Endothelial cell of umbilical vein (primary cell): ENCODE data around the gene SRGAP3. TPM values are rescaled to one million over a fixed set of nuclear protein-coding genes. Genes with fewer than 3 reads are reported as not detected.

Source experiments
- BruUV-seq: library from RNA; stranded (reverse); fragments of 400-500 nt; replicated peaks from 2 replicates; lab custom pipeline; 2021; lab: Mats Ljungman, UMichigan
- CTCF ChIA-PET: fragments of 300-600, 350-600 bp; sonication (Branson Sonifier 250); formaldehyde crosslinking; loops from one replicate; lab custom pipeline; 2021; ENCODE audit warnings: antibody characterized with exemption, inconsistent platforms; lab: Charles Lee
- POLR2A ChIA-PET: fragments of 300-600, 350-600 bp; sonication (Branson Sonifier 250); formaldehyde crosslinking; loops from one replicate; lab custom pipeline; 2021; ENCODE audit warnings: antibody characterized with exemption, inconsistent platforms; lab: Charles Lee
- DNase-seq: peaks from one replicate; pipeline ENCODE4 v3.0.0-alpha.2; 2011; ENCODE audit warnings: low read depth, low spot score
- FAIRE-seq: peaks from 2 replicates; lab custom pipeline; 2011; peaks lifted over from hg19 to GRCh38; lab: Jason Lieb, UNC
- H2AFZ ChIP-seq: 2 replicates; pipeline ENCODE4 v1.6.0; 2012; ENCODE audit warnings: low read depth, low read length, control low read depth, inconsistent platforms
- H3K27ac ChIP-seq: 2 replicates; pipeline ENCODE4 v1.5.1; 2011; ENCODE audit warnings: low read depth, mild to moderate bottlenecking, control low read depth, low read length, moderate library complexity; ENCODE audit not compliant: insufficient read depth
- H3K27me3 ChIP-seq, 2 experiments: 2 replicates each; pipeline versions ENCODE4 v1.6.0 to v1.6.1; 2011; ENCODE audit warnings: low read length in 2 of 2, mixed read lengths in 1 of 2; ENCODE audit not compliant: control insufficient read depth in 2 of 2, insufficient read depth in 2 of 2
- H3K36me3 ChIP-seq, 2 experiments: 2 replicates in 1 of 2; 3 replicates in 1 of 2; pipeline ENCODE4 v1.5.1; 2011; ENCODE audit warnings: low read length in 2 of 2, mild to moderate bottlenecking in 1 of 2, moderate library complexity in 1 of 2; ENCODE audit not compliant: control insufficient read depth in 2 of 2, insufficient read depth in 2 of 2; ENCODE audit errors: extremely low read depth in 1 of 2
- H3K4me1 ChIP-seq: 3 replicates; pipeline ENCODE4 v1.5.1; 2011; ENCODE audit warnings: mild to moderate bottlenecking, low read length; ENCODE audit not compliant: control insufficient read depth, insufficient read depth; ENCODE audit errors: extremely low read depth
- H3K4me2 ChIP-seq: 2 replicates; pipeline ENCODE4 v1.6.1; 2011; ENCODE audit warnings: low read length, control low read depth, mixed read lengths; ENCODE audit not compliant: insufficient read depth
- H3K4me3 ChIP-seq, 3 experiments: fragments of 200-600 bp in 1 of 3; sonication (generic), shearing (Covaris generic) in 1 of 3; replicated peaks in 1 of 3; 2 replicates each; pipeline ENCODE4 v1.5.1; 2011 to 2016; ENCODE audit warnings: control low read depth in 3 of 3, low read length in 3 of 3, mild to moderate bottlenecking in 2 of 3, inconsistent platforms in 1 of 3, low read depth in 1 of 3, moderate library complexity in 1 of 3; ENCODE audit not compliant: insufficient read depth in 1 of 3
- H3K79me2 ChIP-seq: 2 replicates; pipeline ENCODE4 v1.6.0; 2012; ENCODE audit warnings: low read length, inconsistent platforms; ENCODE audit not compliant: control insufficient read depth, insufficient read depth
- H3K9ac ChIP-seq: replicated peaks from 2 replicates; pipeline ENCODE3; 2011; ENCODE audit warnings: low read length, control low read depth; ENCODE audit not compliant: insufficient read depth; ENCODE audit errors: extremely low read depth
- H3K9me1 ChIP-seq: replicated peaks from 3 replicates; pipeline ENCODE4 v1.6.0; 2011; ENCODE audit warnings: mild to moderate bottlenecking, low read length; ENCODE audit not compliant: control insufficient read depth, insufficient read depth; ENCODE audit errors: extremely low read depth
- H3K9me3 ChIP-seq: replicated peaks from 2 replicates; pipeline ENCODE4 v1.5.1; 2012; ENCODE audit warnings: low read length, inconsistent platforms; ENCODE audit not compliant: control insufficient read depth, insufficient read depth
- H4K20me1 ChIP-seq: replicated peaks from 2 replicates; pipeline ENCODE3; 2011; ENCODE audit warnings: mild to moderate bottlenecking, low read length; ENCODE audit not compliant: control insufficient read depth, insufficient read depth; ENCODE audit errors: extremely low read depth
- CTCF ChIP-seq, 2 donors: IDR thresholded peaks; 1 replicate in 1 of 2; 2 replicates in 1 of 2; pipeline ENCODE4 v1.5.1; 2011; ENCODE audit warnings: low read length in 2 of 2, mild to moderate bottlenecking in 2 of 2, moderate library complexity in 2 of 2, control low read depth in 1 of 2, inconsistent platforms in 1 of 2, low read depth in 1 of 2; ENCODE audit not compliant: insufficient read depth in 1 of 2; ENCODE audit errors: extremely low read depth in 1 of 2
- EZH2 ChIP-seq: IDR thresholded peaks from 2 replicates; pipeline ENCODE4 v1.6.1; 2012; ENCODE audit warnings: borderline replicate concordance, low read depth, mild to moderate bottlenecking, moderate library complexity, low read length, inconsistent platforms; ENCODE audit not compliant: severe bottlenecking
- FOS ChIP-seq: IDR thresholded peaks from 2 replicates; pipeline ENCODE4 v1.6.1; 2011; ENCODE audit warnings: mild to moderate bottlenecking, low read length, moderate library complexity, borderline replicate concordance; ENCODE audit not compliant: insufficient read depth
- GATA2 ChIP-seq: IDR thresholded peaks from 2 replicates; pipeline ENCODE4 v1.7.0; 2011; ENCODE audit warnings: low read depth, mild to moderate bottlenecking, moderate library complexity, mixed read lengths, low read length; ENCODE audit not compliant: insufficient read length, insufficient read depth
- JUN ChIP-seq: IDR thresholded peaks from 2 replicates; pipeline ENCODE4 v1.6.1; 2011; ENCODE audit warnings: borderline replicate concordance, low read depth; ENCODE audit not compliant: insufficient read length, insufficient read depth
- MAX ChIP-seq: IDR thresholded peaks from 2 replicates; pipeline ENCODE4 v1.6.1; 2011; ENCODE audit not compliant: insufficient read depth, insufficient read length
- MYC ChIP-seq: IDR thresholded peaks from one replicate; pipeline ENCODE4 v1.6.1; 2011; ENCODE audit warnings: mild to moderate bottlenecking, low read depth, low read length
- POLR2A ChIP-seq: IDR thresholded peaks from 2 replicates; pipeline ENCODE4 v1.6.1; 2012; ENCODE audit warnings: low read depth, mild to moderate bottlenecking, control low read depth, low read length
- POLR2AphosphoS5 ChIP-seq: IDR thresholded peaks from 2 replicates; pipeline ENCODE4 v1.6.1; 2012; ENCODE audit warnings: low read depth, mild to moderate bottlenecking, control low read depth, low read length, moderate library complexity; ENCODE audit not compliant: insufficient read depth
- dilution Hi-C: fragments of 300-500 bp; cut with MboI; formaldehyde crosslinking; loops from one replicate; pipeline ENCODE4 v1.15.0; 2019; ENCODE audit warnings: low sequenced_read_pairs; ENCODE audit not compliant: extremely low pct_ligation_motif_present
- intact Hi-C: fragments of 100-400 bp; cut with micrococcal nuclease; formaldehyde crosslinking; loops from one replicate; pipeline ENCODE4 v1.10.0; 2022
- polyA plus RNA-seq, 4 experiments: library from polyadenylated mRNA; depleted of rRNA in 3 of 4; stranded (reverse) in 3 of 4; unstranded in 1 of 4; fragments of >200 nt; gene quantifications; 2 replicates each; pipeline versions ENCODE4 v1.2.1 to v1.2.3, GENCODE V29; 2011 to 2012; ENCODE audit warnings: missing spikeins in 1 of 4
- total RNA-seq: library from RNA; stranded (reverse); gene quantifications from 2 replicates; pipeline ENCODE4 v1.2.3, GENCODE V29; 2021

Gene SRGAP3
- total and polyA plus RNA-seq, 2 donors (not counting 3 experiments of a cell fraction or from before 2014, with no cell fraction given): 0.06 TPM; not detected in 1

- no peaks in the 10 kb centered on the region for H3K79me2 ChIP-seq
- no peaks in the 10 kb centered on the region for H3K27me3 ChIP-seq
- POLR2A ChIA-PET: no interaction called here
- intact Hi-C loops: no loop called here
- H3K4me1 ChIP-seq: no peaks in the 10 kb centered on the region
- no peaks in the 10 kb centered on the region for H3K9me3 ChIP-seq
- no peak overlapping the region for H3K9ac ChIP-seq
- CTCF ChIA-PET: interaction anchor here (1.0 kb wide), 1 partner anchor 9 kb away, joined by 3 read pairs; no protein-coding TSS in a partner anchor
- H3K4me2 ChIP-seq: no peak overlapping the region
- no peaks in the 10 kb centered on the region for H4K20me1 ChIP-seq
- dilution Hi-C loops: no loop called here
- DNase-seq (no peak), FAIRE-seq (no peak)
- TF ChIP-seq GATA2 (no peak), CTCF (IDR thresholded peaks at IDR 0.05; ENCODE audit: extremely low read depth in 1 of 2, insufficient read depth in 1 of 2, low read depth in 1 of 2, low read length in 2 of 2) (no peak), MAX (no peak), EZH2 (no peak), MYC (no peak), POLR2A (no peak), FOS (no peak), POLR2AphosphoS5 (no peak), JUN (no peak)
- H3K36me3 ChIP-seq: no peaks in the 10 kb centered on the region
- no peak overlapping the region for H3K4me3 ChIP-seq
- BruUV-seq: no TSS peak
- no peaks in the 10 kb centered on the region for H3K9me1 ChIP-seq
- no peak overlapping the region for H2AFZ ChIP-seq
- no peak overlapping the region for H3K27ac ChIP-seq
These were observed 86.2 kb downstream of the SRGAP3 start for GRCh38 chr3:9163289-9163688.
